BJ (cell line): ENCODE results near the gene CALHM2. TPM values are rescaled to one million over a fixed set of nuclear protein-coding genes. Genes with fewer than 3 reads are reported as not detected.

Experiments
- CTCF ChIA-PET: fragments of 350-600 bp; formaldehyde crosslinking; extraction: SDS; loops from one replicate; lab custom pipeline; 2021; ENCODE audit warnings: antibody characterized with exemption, inconsistent platforms; lab: Yijun Ruan, JAX
- POLR2A ChIA-PET: fragments of 300-600 bp; sonication (Branson Sonifier 250); formaldehyde crosslinking; extraction: SDS; loops from one replicate; lab custom pipeline; 2021; ENCODE audit warnings: antibody characterized with exemption; lab: Charles Lee
- DNase-seq: peaks from one replicate; pipeline ENCODE4 v3.0.0-alpha.2; 2011; ENCODE audit warnings: low read depth
- H3K27me3 ChIP-seq: 2 replicates; pipeline ENCODE4 v1.6.0; 2011; ENCODE audit warnings: low read length; ENCODE audit not compliant: control insufficient read depth, insufficient read depth
- H3K36me3 ChIP-seq: 2 replicates; pipeline ENCODE4 v1.5.1; 2011; ENCODE audit warnings: low read length; ENCODE audit not compliant: control insufficient read depth, insufficient read depth
- H3K4me3 ChIP-seq: 2 replicates; pipeline ENCODE4 v1.5.1; 2011; ENCODE audit warnings: low read depth, mild to moderate bottlenecking, control low read depth, low read length
- CTCF ChIP-seq: IDR thresholded peaks from 2 replicates; pipeline ENCODE4 v1.5.1; 2011; ENCODE audit warnings: low read depth, mild to moderate bottlenecking, control low read depth, inconsistent platforms, low read length, moderate library complexity; ENCODE audit not compliant: insufficient read depth
- polyA plus RNA-seq: library from polyadenylated mRNA; depleted of rRNA; stranded (reverse); fragments of >200 nt; gene quantifications from 2 replicates; pipeline ENCODE4 v1.2.3, GENCODE V29; 2011

The CALHM2 gene
- polyA plus RNA-seq, 1 experiment: 80.1 TPM

- no peaks in the 10 kb centered on the region for H3K36me3 ChIP-seq
- no peak for TF ChIP-seq CTCF
- no peak for DNase-seq
- POLR2A ChIA-PET: no interaction called here
- H3K4me3 ChIP-seq: no peak overlapping the region
- peaks cover 1% of the 10 kb centered on the region; the same call in 1 of the 2 replicates for H3K27me3 ChIP-seq
- CTCF ChIA-PET: interaction anchor here (0.8 to 1.4 kb wide), 2 partner anchors 12 to 53 kb away, joined by 3 read pairs; no protein-coding TSS in a partner anchor
These were observed 17.0 kb upstream of the CALHM2 start for GRCh38 chr10:103469201-103469600.

GRCh38 chr10:103467406-103467805, 15.2 kb upstream of the CALHM2 start:
- no peak for DNase-seq
- CTCF ChIA-PET: no interaction called here
- H3K4me3 ChIP-seq: no peak overlapping the region
- no peaks in the 10 kb centered on the region for H3K36me3 ChIP-seq
- POLR2A ChIA-PET: no interaction called here
- peaks cover 1% of the 10 kb centered on the region; the same call in 1 of the 2 replicates for H3K27me3 ChIP-seq
- TF ChIP-seq CTCF: no peak

GRCh38 chr10:103466734-103467133, 14.6 kb upstream of the CALHM2 start:
- no peak for DNase-seq
- Histone ChIP-seq H3K36me3 (no peaks in the 10 kb centered on the region), H3K27me3 (peaks cover 1% of the 10 kb centered on the region; the same call in 1 of the 2 replicates), H3K4me3 (no peak overlapping the region)
- ChIA-PET CTCF (no interaction called here), POLR2A (no interaction called here)
- TF ChIP-seq CTCF: no peak

- ChIA-PET POLR2A (no interaction called here), CTCF (no interaction called here)
- DNase-seq: no peak
- no peak for TF ChIP-seq CTCF
- Histone ChIP-seq H3K4me3 (no peak overlapping the region), H3K36me3 (no peaks in the 10 kb centered on the region), H3K27me3 (peaks cover 1% of the 10 kb centered on the region; the same call in 1 of the 2 replicates)
These were observed 13.4 kb upstream of the CALHM2 start for GRCh38 chr10:103465411-103466179.

GRCh38 chr10:103463499-103463898, 11.3 kb upstream of the CALHM2 start:
- Histone ChIP-seq H3K36me3 (no peaks in the 10 kb centered on the region), H3K27me3 (0 out of 2 replicates have a peak, but pooled peaks cover 1% of the 10 kb centered on the region), H3K4me3 (no peak overlapping the region)
- CTCF ChIA-PET: no interaction called here
- DNase-seq: no peak
- no peak for TF ChIP-seq CTCF
- POLR2A ChIA-PET: no interaction called here
